ENCODE data around the gene KMT2C.
"Not testable (repeated sequence)": the region's sequence is repeated elsewhere in the genome, so short reads cannot be mapped to it uniquely, and the experiment has no call there.

The KMT2C gene

GRCh38 chr7:152451356-152451755, 15.6 kb upstream of the KMT2C start:
- H3K27ac ChIP-seq: no peak overlapping the region
- TF ChIP-seq ZFX (IDR thresholded peaks at IDR 0.05; ENCODE audit: borderline replicate concordance) (no peak), CTCF (IDR thresholded peaks at IDR 0.05) (no peak)

- not testable (repeated sequence) for H3K27ac ChIP-seq
Measured at GRCh38 chr7:152445386-152446008, 9.7 kb upstream of the KMT2C start.

GRCh38 chr7:152443586-152443985, 7.8 kb upstream of the KMT2C start:
- TF ChIP-seq ZFX (IDR thresholded peaks at IDR 0.05; ENCODE audit: borderline replicate concordance) (no peak), CTCF (IDR thresholded peaks at IDR 0.05) (no peak)
- no peak overlapping the region for H3K27ac ChIP-seq

GRCh38 chr7:152442330-152442835, 6.6 kb upstream of the KMT2C start:
- H3K27ac ChIP-seq: no peak overlapping the region
- no peak for TF ChIP-seq ZFX (IDR thresholded peaks at IDR 0.05; ENCODE audit: borderline replicate concordance)
- no peak for TF ChIP-seq CTCF (IDR thresholded peaks at IDR 0.05)

- not testable (repeated sequence) for H3K27ac ChIP-seq
Measured at GRCh38 chr7:152441810-152442209, 6.0 kb upstream of the KMT2C start.

- not testable (repeated sequence) for H3K27ac ChIP-seq
Measured at GRCh38 chr7:152441168-152441567, 5.4 kb upstream of the KMT2C start.

- H3K27ac ChIP-seq: peak overlapping the region; percentile 95
Measured at GRCh38 chr7:152438017-152438416, 2.2 kb upstream of the KMT2C start.

GRCh38 chr7:152436931-152437575, 1.2 kb upstream of the KMT2C start:
- H3K27ac ChIP-seq: peak overlapping the region; percentile 95

- TF ChIP-seq CTCF (IDR thresholded peaks at IDR 0.05) (no peak), ZFX (IDR thresholded peaks at IDR 0.05; ENCODE audit: borderline replicate concordance) (no peak)
- H3K27ac ChIP-seq: peak overlapping the region; percentile 95
Measured at GRCh38 chr7:152436111-152436930, 518 bp upstream of the KMT2C start.

- H3K27ac ChIP-seq: peak overlapping the region; percentile 95
Measured at GRCh38 chr7:152434511-152435383, 1.1 kb downstream of the KMT2C start.

GRCh38 chr7:152433721-152434490, 1.9 kb downstream of the KMT2C start:
- peak overlapping the region; percentile 95 for H3K27ac ChIP-seq

GRCh38 chr7:152432735-152433134, 3.1 kb downstream of the KMT2C start:
- not testable (repeated sequence) for H3K27ac ChIP-seq
